GM21381 (cell line): Measurements from ENCODE around the gene STXBP6.
"Not testable (repeated sequence)": the region's sequence is repeated elsewhere in the genome, so short reads cannot be mapped to it uniquely, and the experiment has no call there.

Experiments used
- ATAC-seq: cut with Tn5 transposase; IDR thresholded peaks from one replicate; pipeline ENCODE4 v1.9.1; 2021; ENCODE audit warnings: mild to moderate bottlenecking, moderate library complexity; ENCODE audit not compliant: unreplicated experiment

Gene STXBP6

GRCh38 chr14:24774187-24774915 is 275.6 kb downstream of the STXBP6 start:
- no peak for ATAC-seq

DNA sequence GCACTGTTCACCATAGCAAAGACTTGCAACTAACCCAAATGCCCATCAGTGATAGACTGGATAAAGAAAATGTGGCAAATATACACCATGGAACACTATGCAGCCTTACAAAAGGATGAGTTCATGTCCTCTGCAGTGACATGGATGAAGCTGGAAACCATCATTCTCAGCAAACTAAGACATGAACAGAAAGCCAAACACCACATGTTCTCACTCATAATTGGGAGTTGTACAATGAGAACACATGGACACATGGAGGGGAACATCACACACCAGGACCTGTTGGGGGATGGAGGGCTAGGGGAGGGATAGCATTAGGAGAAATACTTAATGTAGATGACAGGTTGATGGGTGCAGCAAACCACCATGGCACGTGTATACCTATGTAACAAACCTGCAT is 276.4 kb downstream of the STXBP6 start:
- ATAC-seq: not testable (repeated sequence)

DNA sequence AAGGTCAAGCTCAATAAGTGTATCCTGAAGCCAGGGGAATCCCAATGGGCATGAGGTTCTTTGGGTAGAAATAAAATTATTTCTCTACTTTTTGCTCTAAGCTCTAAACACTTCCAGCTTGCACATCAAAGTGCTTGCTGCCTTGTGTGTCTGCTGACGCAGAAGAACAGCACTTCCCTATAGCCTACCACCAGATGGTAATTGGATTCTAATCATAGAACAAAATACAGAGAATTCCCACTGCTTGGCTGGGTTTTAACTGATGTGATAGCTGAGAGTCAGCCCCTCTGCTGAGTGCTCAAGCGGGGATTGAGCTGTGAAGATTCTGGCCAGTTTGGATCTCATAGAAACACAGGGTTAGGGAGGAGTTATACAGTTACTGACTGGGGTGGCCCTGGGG is 283.5 kb downstream of the STXBP6 start:
- no peak for ATAC-seq

- no peak for ATAC-seq
Observed at GRCh38 chr14:24761141-24761540, 288.8 kb downstream of the STXBP6 start.
